ENCODE results near the gene C2orf78.

The C2orf78 gene

DNA sequence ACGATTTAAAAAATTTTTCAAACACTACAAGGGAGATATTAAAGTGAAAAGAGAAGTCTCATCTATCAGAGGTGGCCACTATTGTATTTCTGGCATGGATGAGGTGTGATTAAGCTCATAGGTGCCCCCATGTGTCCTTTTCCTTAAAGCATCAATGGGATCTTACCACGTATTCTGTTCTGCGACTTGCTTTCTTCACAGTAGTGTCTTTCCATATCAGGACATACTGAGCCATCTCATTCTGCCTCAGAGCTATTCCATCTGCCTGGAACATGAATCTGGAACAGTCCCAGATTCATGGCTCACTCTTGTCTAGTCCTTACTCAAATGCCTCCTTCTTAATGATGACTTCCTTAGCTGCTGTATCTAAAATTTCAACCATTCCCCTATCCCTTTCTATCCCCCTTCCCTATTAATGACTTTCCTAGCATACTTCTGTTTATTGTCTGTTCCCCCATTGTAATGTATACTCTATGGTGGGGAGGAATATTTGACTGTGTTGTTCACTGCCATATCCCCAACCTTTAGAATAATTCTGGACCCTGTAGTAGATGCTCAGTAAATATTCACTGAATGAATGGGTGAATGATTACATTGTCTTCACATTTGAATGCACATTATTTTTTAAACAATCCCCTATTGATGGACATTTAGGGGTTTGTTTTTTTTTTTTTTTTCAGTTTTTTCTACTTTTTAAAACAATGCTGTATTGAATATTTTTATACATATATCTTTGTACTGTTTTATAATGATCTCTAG, 55.8 kb downstream of the C2orf78 start:
- no peak for DNase-seq (ENCODE audit: low read depth)

GRCh38 chr2:73841912-73842738, 58.1 kb downstream of the C2orf78 start:
- no peak for DNase-seq (ENCODE audit: low read depth)

- no peak for DNase-seq (ENCODE audit: low read depth)
These were observed 58.7 kb downstream of the C2orf78 start for GRCh38 chr2:73842739-73843019.

- no peak for DNase-seq (ENCODE audit: low read depth)
These were observed 60.1 kb downstream of the C2orf78 start for GRCh38 chr2:73844087-73844486.

DNA sequence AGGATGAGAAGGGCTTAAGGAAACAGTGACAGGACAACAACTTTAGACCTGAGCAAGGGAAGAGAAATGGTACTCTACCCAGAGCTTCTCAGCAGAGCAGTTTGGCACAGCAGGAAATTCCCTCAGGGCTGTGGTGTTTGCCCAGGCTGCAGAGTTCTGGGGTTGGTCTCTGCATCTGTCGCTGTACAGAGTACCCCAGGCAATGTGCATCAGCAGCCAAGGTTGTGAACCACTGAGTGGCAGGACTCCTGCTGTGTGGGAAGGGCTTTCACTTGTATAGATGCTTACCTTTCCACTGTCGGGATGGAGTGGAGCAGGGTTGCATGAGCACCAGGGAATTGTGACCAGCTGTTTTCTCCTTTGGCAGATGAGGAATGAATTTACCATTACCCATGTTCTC, 66.0 kb downstream of the C2orf78 start:
- DNase-seq (ENCODE audit: low read depth), result no peak

- DNase-seq (ENCODE audit: low read depth), result no peak
These were observed 67.3 kb downstream of the C2orf78 start for GRCh38 chr2:73851274-73851673.

DNA sequence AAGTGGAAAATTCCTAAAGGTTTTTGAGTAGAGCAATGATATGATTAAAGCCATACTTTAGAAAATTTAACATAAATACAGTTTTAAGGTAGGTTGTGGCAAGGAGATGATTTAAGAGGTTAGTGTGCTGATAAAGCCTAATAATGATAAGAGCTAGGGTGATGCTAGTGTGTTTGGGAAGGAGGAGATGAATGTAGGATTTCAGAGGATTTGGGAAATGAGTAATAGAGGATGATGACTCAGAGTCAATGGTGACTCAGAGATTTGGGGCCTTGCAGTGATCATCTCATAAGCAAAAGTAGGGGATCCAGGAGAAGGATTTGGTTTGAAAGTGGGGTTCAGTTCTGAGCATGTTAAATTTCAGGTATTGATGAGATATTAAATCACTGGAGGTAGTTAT, 68.0 kb downstream of the C2orf78 start:
- no peak for DNase-seq (ENCODE audit: low read depth)

DNA sequence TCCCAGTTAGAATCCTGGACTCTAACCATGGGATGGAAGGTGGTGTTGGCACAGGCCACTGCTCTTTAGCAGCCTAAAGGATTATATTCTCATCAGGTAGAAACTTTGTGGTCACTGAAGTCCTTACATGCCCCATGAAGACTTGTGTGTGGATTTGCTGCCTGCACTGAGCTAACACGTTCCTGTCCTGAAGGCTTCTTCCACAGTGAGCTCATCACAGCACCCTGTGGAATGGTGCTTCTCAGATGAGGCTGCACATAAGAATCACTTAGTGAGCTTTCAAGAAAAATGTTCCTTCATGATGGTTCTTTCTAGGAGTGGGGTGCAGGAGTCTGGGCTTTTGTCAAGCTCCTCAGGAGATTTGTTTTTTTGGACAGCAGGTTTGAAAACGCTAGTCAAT, 71.5 kb downstream of the C2orf78 start:
- DNase-seq (ENCODE audit: low read depth), result no peak

DNA sequence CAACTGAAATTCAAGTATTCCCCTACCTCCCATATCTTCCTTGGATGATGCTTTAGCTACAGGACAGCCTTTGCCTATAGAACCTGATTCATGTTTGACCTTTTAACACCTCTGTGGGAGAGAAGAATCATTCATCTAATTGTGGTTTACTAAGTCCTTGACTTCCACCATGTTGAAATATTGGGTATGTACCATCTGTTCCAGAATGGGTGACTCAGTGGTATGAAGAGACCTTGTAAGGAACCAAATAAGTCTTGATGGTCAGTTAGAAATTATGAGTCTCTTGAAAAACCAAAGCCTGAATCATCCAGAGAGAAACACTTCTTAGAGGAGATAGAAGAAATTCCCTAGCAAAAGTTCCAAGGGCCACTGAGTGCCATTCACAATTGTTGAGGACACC, 72.2 kb downstream of the C2orf78 start:
- no peak for DNase-seq (ENCODE audit: low read depth)

DNA sequence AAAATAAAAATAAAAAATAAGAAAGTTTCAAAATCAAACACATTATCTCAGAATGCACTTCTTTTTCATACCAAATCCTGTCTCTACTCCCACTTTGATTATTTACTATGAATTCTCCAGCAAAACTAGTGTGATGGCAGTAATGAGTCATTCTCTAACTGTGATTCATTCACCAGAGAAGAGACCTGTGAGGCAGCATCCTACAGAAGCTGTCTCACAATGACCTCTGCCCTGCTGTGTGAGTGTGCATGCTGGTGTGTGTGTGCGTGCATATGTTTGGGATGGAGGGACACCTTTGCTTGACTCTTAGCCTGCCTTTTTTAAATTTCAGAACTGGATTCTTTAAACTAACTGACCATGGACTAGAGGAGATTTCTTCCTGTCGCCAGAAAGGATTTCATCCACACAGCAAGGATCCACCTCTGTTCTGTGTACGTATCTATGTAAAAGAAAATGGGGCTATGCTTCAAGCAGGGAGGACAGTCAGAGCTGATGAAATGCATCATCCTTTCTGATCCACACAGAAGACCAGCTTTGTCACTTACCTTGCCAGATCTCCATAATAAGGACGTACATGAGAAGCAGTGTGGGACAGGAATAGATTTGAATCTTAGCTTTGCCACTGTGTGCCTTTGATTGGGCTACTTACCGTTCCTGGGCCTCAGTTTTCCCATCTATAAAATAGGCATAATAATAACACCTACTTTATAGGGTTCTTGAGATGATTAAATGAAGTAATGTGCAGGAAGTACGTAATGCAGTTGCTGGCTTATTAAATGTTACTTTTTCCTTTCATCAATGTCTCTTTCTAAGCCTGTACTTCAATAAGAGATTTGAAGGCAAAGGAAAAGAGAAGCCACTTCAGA, 76.0 kb downstream of the C2orf78 start:
- no peak for DNase-seq (ENCODE audit: low read depth)

- no peak for DNase-seq (ENCODE audit: low read depth)
These were observed 79.0 kb downstream of the C2orf78 start for GRCh38 chr2:73862987-73863386.
